Activated CD8-positive, alpha-beta memory T cell treated with anti-CD3 and anti-CD28 coated beads, Interleukin-2, amount 50 U/mL, for 48 hours (primary cell): ENCODE data around the gene KRTAP23-1.

ENCODE experiments used
- DNase-seq: peaks from one replicate; pipeline ENCODE4 v3.0.0-alpha.2; 2020

The KRTAP23-1 gene

GRCh38 chr21:30348506-30348905 lies at the start of gene KRTAP23-1:
Gene KRTAP23-1 (minus strand): TSS chr21:30348606. CDS start chr21:30348606, 0 bp downstream.
- no peak for DNase-seq

- no peak for DNase-seq
Measured at GRCh38 chr21:30395731-30396130, 47.3 kb upstream of the KRTAP23-1 start, which contains the start of gene KRTAP13-1. Gene KRTAP13-1 (plus strand): TSS chr21:30396031. CDS start chr21:30396087, 56 bp downstream.

GRCh38 chr21:30391492-30392025 lies 43.2 kb upstream of the KRTAP23-1 start:
- no peak for DNase-seq

GRCh38 chr21:30382201-30382600 lies 33.8 kb upstream of the KRTAP23-1 start:
- DNase-seq, result no peak

- no peak for DNase-seq
Measured at GRCh38 chr21:30372139-30372770, 23.8 kb upstream of the KRTAP23-1 start, which contains the start of gene KRTAP13-2. Gene KRTAP13-2 (minus strand): TSS chr21:30372271. CDS start chr21:30372213, 58 bp downstream.

GRCh38 chr21:30355906-30356305 lies 7.5 kb upstream of the KRTAP23-1 start:
- no peak for DNase-seq

- no peak for DNase-seq
Measured at GRCh38 chr21:30354308-30355005, 6.1 kb upstream of the KRTAP23-1 start.

- no peak for DNase-seq
Measured at GRCh38 chr21:30351534-30351933, 3.1 kb upstream of the KRTAP23-1 start.

- no peak for DNase-seq
Measured at GRCh38 chr21:30349572-30349971, 1.2 kb upstream of the KRTAP23-1 start.

- DNase-seq, result no peak
Measured at GRCh38 chr21:30345014-30345413, 3.4 kb downstream of the KRTAP23-1 start.

- no peak for DNase-seq
Measured at GRCh38 chr21:30340714-30341573, 7.5 kb downstream of the KRTAP23-1 start.

- no peak for DNase-seq
Measured at GRCh38 chr21:30338717-30339116, 9.7 kb downstream of the KRTAP23-1 start.

- DNase-seq, result no peak
Measured at GRCh38 chr21:30337772-30338171, 10.6 kb downstream of the KRTAP23-1 start.

GRCh38 chr21:30337276-30337744 lies 11.1 kb downstream of the KRTAP23-1 start, which contains the start of gene KRTAP27-1:
Gene KRTAP27-1 (minus strand): TSS chr21:30337694. CDS start chr21:30337668, 26 bp downstream.
- DNase-seq, result no peak

- DNase-seq, result no peak
Measured at GRCh38 chr21:30336596-30336995, 11.8 kb downstream of the KRTAP23-1 start.

GRCh38 chr21:30333736-30334135 lies 14.7 kb downstream of the KRTAP23-1 start:
- DNase-seq, result no peak

GRCh38 chr21:30332681-30333080 lies 15.7 kb downstream of the KRTAP23-1 start:
- no peak for DNase-seq

GRCh38 chr21:30329203-30329875 lies 19.1 kb downstream of the KRTAP23-1 start:
- DNase-seq, result no peak

GRCh38 chr21:30326390-30326789 lies 22.0 kb downstream of the KRTAP23-1 start:
- DNase-seq, result no peak

- DNase-seq, result no peak
Measured at GRCh38 chr21:30320215-30320614, 28.2 kb downstream of the KRTAP23-1 start, which contains the start of gene KRTAP26-1. Gene KRTAP26-1 (minus strand): TSS chr21:30320315. CDS start chr21:30320035, 280 bp downstream.

GRCh38 chr21:30315701-30316100 lies 32.7 kb downstream of the KRTAP23-1 start:
- no peak for DNase-seq

GRCh38 chr21:30306884-30307283 lies 41.5 kb downstream of the KRTAP23-1 start:
- no peak for DNase-seq
